Body of pancreas (tissue), 4 donors: ENCODE results near the gene RIMBP2.

Source experiments
- POLR2A ChIP-seq, 3 donors: fragments of 450-650 bp; IDR thresholded peaks; one replicate each; pipeline ENCODE4 v1.6.1; 2016; ENCODE audit warnings: antibody characterized with exemption in 3 of 3, mild to moderate bottlenecking in 2 of 3
- TF ChIP-seq, protein P1 (sequence below), 7 experiments: fragments of 450-650 bp in 4 of 7; fragments of 200-600 bp in 3 of 7; sonication (generic) in 3 of 7; IDR thresholded peaks; one replicate each; pipeline ENCODE4 v1.5.1; 2016 to 2019; ENCODE audit warnings: antibody characterized with exemption in 7 of 7

GRCh38 chr12:130641533-130642184, 74.4 kb downstream of the RIMBP2 start:
- TF ChIP-seq, protein P1, sequence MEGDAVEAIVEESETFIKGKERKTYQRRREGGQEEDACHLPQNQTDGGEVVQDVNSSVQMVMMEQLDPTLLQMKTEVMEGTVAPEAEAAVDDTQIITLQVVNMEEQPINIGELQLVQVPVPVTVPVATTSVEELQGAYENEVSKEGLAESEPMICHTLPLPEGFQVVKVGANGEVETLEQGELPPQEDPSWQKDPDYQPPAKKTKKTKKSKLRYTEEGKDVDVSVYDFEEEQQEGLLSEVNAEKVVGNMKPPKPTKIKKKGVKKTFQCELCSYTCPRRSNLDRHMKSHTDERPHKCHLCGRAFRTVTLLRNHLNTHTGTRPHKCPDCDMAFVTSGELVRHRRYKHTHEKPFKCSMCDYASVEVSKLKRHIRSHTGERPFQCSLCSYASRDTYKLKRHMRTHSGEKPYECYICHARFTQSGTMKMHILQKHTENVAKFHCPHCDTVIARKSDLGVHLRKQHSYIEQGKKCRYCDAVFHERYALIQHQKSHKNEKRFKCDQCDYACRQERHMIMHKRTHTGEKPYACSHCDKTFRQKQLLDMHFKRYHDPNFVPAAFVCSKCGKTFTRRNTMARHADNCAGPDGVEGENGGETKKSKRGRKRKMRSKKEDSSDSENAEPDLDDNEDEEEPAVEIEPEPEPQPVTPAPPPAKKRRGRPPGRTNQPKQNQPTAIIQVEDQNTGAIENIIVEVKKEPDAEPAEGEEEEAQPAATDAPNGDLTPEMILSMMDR (IDR thresholded peaks at IDR 0.05), result no peak
- TF ChIP-seq POLR2A (IDR thresholded peaks at IDR 0.05), result no peak
